Measurements from ENCODE around the gene SLC7A14.

Gene SLC7A14

DNA sequence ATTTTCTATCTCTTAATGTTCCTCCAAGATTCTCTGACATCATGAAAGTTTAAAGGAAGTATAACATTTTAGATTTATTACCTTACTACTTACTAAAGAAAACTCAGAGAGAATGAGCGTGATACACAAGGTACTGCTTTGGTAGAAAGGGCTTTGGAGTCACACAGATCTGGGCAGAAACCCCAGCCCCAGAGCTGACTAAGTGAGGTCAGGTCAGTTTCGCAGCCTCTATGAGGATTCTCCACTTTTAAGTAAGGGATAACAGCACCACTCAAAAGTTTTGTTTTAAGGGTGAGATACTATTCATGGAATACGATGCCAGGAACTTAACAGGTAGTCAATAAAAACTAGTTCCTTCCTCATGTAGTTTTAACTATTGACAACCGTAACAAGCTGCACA lies 91.1 kb downstream of the SLC7A14 start:
- no peak for DNase-seq

DNA sequence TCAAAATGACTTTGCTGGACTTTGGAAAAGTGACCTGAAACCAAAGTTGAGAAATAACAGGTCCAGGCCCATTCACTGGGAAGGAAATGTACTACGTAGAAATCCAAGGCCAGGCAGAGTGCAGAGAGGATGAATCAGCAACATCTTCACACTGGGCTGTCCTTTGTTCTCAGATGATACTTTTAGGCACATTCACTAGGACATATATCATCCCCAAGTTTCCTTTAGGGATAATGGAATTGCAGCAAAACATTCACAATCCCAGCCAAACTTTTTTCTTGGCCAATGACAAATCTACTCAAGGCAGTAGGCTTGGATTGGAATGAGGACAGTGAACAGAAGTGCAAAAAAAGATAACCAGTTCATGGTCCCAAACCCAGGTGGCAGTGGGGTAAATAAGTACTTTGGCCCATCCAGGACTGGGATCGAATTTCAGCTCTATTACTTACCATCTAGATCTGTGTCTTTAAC lies 92.1 kb downstream of the SLC7A14 start:
- no peak for DNase-seq

DNA sequence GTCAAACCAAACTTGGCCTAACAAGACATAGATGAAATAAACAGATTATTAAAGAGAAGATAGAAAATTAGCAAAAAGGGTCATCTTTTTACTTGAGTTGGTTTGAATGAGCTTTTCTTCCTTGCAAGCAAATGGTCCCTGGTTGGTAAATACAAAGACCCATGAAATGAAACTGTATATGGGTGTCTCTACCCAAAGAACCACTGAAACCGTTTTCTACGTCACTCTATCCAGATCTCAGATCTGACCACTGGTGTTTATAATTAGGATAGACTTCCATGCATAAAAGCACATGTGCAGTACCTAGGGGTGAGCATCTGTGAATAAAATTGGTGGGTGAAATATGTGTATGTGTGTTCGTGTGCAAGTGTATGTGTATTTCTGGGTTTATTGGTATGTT lies 94.0 kb downstream of the SLC7A14 start:
- DNase-seq: no peak

DNA sequence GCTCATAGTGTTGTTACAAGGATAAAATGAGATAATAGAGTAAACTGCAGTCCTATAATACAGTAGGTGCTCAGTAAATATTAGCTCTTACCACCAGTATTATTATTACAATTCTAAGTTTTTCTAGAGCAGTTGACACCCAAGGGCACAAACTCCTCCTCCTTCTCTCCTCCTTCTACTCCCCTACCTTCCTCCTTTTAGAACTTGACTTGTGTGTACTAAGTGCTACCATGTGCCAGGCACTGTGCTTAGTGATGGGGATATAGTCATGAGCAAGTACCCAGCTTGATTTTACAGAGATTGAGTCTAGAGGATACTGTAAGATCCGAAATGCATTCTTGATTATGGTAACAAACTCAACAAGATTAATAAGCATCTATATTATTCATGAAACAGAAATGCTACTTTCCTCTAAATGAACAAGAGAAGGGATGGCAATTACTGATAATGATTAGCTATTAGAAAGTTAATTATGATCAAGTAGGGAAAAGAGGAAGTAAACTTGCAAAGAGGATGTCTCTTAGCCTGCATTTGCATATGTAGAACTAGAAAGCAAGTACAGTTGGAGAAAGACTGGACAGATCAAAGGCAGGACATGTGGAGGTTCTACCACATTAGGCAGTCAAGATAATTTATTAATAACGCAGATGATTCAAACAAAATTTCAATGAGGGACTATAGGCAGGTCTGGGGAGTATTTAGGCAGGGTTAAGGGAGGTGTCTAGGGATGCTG lies 94.9 kb downstream of the SLC7A14 start:
- no peak for DNase-seq

DNA sequence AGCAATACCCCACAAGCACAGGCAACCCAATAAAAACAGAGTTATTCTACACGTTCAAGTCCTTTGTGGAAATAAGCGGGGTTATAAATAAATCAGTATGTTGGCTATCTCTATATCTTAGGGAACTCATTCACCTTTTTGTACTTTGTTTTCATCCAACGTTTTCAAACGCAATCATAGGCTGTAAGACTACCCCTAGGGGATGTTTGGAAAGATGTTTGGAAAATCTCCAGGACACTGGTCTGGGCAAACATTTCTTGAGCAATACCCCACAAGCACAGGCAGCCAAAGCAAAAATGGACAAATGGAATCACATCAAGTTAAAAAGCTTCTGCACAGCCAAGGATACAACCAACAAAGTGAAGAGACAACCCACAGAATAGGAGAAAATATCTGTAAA lies 97.1 kb downstream of the SLC7A14 start:
- no peak for DNase-seq

DNA sequence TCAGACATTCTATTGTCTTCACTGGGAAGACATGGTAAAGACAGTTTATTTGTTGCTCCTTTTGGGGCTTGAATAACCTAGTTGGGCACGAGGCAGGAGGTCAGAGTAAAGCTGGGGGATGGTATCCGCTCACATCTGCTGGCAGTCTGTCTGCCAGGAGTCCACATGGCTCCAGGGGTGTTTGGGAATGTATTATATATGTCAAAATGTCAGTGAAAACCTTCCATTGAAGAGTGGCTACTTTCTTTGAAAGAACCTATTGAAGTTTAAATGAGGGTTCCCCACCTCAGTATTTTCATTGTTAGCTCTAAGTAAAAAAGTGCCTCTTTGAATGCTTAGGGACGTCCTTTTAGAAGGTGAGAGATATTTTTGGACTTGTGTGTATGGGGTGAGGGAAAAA lies 98.8 kb downstream of the SLC7A14 start:
- no peak for DNase-seq

DNA sequence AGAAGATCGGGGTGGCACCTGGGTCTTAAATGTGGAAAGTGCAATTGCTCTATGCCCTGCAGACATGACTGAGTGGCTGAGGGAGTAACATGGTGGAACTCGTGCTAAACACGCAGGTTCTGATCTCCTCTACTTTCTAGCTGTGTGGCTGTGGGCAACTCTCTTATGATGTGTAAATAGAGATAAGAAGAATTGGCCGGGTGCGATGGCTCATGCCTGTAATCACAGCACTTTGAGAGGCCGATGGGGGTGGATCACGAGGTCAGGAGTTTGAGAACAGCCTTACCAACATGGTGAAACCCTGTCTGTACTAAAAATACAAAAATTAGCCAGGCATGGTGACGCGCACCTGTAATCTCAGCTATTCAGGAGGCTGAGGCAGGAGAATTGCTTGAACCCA lies 99.5 kb downstream of the SLC7A14 start:
- no peak for DNase-seq

DNA sequence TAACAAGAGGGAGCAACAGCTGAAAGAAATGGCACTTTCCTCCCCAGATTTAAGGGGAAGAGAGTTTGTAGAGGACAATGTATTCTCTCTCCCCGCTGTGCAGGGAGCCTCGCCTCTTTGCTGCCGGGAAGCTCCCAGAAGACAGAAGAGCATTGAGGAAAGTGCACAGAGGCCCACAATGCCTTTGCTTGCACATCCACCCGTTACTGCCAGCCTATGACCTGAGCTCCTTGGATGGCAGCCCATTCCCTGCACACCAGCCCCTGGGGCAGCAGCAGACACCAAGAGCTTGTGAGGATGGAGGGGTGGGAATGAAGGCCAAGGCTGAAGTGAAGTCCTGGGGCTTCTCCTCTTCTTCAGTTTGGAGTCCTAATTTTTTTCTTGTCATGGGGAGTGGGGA lies 100.2 kb downstream of the SLC7A14 start:
- no peak for DNase-seq

DNA sequence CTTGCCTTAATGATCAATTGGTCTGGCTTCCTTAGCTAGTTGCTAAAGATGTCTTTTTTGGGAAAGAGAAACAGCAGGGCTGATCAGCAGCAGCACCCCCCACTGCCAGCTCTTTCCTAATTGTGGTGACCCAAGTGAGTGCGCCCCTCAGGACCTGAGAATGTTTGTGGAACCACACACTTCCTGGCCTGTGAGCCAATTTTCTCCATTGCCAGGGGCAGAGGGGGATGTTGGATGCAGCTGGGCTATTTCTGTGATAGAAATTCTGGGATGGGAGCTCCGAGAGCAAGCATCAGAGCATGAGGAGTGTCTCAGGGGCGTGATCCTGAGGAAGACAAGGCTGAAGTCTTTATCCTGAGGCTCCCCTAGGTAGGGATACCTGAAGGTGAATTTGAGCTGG lies 100.6 kb downstream of the SLC7A14 start:
- no peak for DNase-seq

DNA sequence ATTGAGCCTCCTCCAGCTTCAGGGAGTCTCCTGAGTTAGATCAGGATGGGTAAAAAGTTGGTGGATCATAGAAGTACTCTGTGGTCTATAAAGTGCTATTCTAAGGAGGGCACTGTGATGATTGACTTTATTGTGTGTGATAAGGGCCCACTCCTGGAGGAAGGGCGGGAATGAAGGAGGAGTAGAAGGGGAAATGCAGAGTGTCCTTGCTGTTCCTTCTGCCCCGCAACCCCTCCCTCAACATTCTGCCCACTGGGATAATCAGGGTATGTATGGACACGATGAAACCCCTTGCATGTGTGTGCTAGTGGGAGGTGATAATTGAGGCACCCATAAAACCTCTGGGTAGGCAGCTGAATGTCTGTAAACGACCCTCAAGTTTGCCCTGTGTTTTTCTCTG lies 101.0 kb downstream of the SLC7A14 start:
- DNase-seq: no peak

DNA sequence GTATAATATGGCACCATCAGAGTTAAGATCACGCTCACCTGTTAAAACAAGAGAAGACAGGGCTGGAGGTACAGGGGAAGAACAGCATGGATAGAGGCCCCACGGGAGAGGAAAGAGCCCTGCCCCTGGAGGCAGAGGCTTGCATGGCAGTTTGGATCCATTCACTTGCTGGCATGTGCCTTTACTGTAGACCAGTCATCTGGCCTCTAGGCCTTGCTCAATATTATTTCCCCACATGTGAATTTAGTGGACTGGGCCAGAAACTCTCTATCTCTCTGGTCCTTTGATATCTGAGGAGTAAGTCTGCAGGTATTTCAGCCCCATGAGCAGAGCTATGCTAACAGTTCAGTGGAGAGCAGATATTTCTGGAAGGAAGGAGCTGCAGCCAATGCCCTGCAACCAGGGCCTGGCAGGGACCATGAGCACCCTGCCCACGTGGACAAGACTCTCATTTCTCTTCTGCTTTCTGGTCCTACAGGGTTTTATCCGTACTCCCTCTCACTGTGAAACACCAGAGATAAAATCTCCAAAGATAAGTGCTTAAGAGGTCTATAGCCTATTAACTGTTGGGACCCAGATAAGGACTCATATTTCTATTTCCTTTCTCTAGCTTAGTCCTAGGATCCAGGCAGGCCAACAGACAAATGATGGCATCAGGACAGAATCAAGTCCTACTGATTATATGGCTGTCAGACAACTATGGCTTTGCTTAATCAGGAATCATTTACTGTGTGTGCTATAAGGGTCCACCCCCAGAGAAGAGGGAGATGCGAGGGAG lies 102.2 kb downstream of the SLC7A14 start:
- no peak for DNase-seq

DNA sequence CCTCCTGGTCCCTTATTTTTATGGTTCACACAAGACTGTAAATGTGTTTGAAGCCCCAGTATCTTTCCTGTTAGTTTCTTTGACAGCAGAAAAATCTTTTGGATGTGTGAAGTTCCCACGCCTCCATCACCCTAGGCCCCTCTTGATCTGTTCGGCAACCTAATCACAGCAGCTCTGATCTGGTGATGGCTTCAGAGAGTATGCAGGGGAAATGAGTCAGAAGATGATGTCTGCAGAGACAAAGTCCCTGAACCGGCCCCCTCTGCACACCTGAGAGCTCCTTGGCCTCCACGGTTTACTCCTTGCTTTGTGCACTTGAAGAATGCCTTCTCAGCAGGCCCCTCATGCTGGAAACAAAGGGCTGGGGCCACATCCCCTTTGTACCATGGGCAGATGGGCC lies 103.7 kb downstream of the SLC7A14 start:
- DNase-seq: no peak

DNA sequence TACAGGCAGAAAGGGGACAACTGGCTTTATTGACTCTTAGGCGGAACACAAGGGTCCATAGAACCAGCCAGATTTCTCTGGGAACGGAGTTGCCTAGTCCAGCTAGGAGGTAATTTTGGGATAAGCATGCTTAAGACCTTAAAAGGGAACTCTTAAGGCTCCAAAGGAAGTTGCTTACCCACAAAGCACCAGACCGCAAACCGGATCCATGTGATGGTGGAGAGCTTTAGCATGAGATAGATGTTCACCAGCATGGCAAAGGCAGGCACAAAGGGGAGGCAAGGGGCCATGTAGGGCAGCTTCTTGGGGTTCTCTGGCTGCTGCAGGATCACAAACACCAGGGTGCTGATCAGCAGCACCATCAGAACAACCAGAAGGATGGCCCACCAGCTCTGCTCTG lies 105.8 kb downstream of the SLC7A14 start:
- DNase-seq: no peak

DNA sequence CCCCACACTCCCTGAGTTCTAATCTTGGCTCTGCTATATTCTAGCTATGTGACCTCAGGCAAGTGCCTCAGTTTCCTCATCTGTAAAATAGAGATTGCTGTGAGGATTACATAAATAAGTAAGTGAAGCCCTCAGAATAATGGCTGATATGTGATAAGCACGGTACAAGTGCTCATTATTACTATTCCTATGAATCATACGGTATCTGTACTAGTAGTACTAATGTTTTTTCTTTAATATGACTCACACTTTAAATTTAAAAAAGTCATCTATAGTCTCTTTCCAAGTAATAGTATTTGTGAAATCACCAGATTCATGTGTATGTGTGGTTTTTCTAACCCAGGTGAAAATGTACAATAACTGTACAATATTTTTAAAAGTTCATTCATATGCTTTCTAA lies 108.5 kb downstream of the SLC7A14 start:
- no peak for DNase-seq

DNA sequence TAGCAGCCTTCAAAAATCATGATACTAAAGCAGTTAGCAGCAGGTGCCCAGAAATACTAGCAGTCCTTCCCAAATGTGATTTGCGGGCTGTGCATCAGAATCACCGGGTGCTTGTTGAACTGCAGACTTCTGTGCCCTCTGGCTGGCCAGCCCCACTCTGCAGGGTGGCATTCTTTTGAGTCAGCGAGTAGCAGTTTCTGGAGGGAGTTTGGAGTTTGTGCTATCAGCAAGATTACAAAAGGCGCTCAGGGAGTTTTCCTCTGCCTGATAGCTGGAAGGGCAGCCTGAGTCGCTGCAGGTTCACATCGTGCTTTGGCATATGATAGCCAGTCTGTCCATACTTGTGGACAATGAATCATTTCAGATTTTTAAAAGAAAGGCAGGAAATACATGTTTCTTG lies 109.6 kb downstream of the SLC7A14 start:
- no peak for DNase-seq

DNA sequence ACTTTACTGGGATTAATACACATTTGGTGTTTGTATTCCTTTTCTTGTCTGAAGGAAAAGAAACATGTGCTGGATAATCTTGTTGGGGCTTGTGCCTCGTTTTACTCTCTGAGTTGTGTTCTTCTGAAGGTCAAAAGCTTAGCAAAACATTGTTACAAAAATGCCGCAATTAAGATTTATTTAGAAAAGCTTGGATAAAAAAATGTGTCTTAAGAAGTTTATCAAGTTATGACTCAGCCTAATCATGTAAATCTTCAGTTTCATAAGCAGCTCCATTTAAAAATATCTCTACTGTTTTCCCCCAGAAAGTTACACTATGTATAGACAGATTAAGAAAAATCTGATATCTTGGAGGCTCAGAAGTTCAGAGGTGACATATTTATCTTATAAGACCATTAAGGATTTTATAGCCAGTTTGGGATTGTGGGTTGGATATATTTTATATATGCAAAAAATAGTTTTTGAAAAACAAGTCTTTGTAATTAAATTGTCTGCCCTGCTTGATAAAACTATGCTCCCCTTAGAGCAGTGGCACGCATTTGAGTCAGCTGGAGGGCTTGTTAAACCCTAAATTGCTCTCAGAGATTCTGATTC lies 110.7 kb downstream of the SLC7A14 start:
- no peak for DNase-seq

DNA sequence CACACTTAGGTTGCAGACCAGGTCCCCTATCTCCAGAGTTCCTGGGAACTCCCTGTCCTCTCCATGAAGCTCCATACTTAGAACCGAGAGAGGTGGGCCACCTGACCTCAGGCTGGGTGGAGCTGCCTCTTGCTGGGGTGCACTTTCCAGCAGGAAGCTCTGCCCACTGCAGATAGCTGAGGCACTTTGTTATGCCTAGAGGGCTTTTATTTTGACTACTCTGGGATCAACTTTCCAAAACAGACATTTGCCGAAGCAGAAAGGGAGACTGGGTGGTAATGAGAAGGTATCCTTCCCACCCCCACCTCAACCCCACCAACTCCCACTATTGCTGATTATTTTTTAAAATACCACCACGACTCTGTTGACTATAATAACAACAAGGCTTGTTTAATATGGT lies 112.5 kb downstream of the SLC7A14 start:
- no peak for DNase-seq

DNA sequence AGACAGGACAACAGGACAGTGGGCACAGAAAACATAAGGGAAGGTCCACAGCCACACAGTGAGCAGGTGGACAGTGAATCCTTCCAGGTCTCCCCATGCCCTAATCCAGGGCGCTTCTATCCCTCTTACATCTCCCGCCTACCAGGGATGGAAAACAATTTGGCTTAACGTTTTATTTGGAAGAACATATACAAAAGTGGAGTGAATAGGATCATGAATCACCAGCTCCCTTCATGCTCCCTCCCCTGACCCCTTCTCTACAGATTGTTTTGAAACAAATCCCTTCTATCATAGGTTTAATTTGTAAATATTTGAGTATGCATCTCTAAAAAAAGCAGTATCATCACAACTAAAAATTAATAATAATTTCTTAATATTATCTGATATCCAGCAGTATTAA lies 114.7 kb downstream of the SLC7A14 start:
- no peak for DNase-seq

DNA sequence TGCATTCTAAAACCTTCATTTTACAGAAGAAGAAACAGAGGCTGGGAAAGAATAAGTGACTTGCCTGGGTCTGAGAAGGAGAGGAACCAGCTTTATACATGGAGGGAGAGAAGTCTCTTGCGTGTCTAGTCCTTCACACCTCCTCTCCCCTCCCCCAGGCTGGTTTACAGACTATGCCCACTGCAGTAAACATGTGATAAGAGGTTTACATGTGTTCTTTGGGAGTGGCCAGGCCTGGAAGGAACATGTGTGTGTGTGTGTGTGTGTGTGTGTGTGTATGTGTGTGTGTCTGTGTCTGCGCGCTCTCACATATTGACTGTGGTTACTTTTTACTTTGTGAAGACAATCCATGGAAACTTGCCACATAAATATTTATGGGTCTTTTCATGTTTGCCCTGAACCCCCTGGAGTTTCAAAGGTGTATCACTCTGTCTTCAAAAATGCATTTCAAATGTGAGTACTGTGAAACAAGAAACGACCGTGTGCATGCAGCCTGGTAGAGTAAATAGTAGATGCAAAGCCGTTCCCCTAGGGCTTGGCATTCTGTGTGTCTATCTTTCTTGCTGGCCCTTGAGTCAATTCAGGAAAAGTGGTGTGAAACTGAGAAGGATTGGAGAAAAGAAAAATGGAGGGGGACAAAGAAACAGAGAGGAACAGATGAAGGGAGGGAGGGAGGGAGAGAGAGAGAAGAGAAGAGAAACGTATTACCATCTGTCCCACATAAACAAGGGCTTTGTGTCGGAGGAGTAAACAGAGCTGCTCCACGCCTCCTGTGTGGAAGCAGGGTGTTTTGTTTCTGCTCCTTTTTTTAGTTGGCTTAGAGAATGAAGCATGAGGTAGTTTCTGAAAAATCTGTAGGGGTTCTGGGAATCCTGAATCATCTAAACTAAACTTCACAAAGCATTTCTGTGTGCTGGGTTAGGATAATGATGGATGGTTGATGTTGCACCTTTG lies 115.5 kb downstream of the SLC7A14 start:
- no peak for DNase-seq

DNA sequence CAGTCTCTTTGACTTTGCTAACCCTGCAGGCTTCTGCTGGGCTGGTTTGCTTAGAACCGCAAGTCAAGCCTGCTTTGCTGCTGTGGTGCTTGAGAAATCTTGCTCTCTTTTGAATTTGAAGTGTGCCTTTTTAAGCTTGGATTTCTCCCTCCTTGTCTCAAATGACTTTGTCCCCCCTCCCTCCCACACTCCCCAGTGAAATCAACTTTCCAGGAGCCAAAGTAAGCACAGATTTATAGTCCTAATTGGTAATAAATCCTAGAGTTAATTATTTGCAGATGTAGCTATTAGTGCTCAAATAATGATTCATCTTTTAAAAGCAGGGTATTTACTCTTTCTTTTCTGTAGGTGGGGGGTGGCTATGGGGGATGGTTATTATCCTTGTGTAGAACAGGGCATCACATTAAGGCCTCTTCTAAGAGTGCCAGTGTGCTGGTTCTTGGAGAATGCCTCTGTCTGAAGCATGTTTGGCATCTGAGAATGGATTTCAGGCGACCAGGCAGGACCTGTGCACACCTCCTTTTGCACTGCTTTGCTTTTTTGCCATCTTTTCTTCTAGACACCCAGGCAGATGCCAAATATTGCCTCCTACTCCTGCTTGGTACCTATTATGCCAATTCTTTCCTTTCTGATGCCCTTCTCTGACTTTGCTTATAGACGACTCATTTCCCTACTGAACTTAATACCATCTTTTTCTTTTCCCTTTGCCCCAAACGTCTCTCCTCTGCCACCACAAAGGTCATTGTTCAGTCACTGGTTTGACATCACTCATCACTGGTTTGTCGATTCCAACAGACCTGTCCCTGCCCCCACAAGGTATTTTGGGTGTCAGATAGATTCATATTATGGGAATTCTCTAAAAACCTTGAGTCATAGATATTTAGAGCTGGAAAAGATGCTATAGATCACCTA lies 116.5 kb downstream of the SLC7A14 start:
- no peak for DNase-seq

DNA sequence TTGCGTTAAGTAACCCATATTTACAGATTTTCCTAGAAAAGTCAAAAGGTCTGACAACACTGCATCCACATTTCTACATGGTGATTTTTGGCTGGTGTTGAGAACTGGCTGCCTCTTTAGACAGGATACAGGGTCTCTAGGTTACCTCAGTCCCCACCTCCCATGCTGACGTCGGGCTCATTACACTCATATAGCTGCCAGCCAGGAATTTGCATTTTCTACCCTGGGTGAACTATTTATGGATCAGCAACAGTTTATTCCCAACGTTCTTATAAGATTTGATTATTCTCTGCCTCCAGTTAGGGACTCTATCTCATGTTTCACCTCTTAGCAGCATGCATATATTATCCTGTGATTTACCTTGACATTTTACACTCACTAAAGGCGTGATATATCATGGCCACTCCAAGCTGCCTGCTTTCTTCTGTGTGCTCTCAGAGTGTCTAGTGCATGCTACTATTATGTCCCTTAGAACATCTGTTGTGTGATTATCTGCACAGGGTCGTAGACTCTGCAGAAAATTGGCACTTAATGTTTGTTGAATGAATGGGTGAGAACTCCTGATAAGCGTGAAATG lies 118.2 kb downstream of the SLC7A14 start:
- DNase-seq: no peak

DNA sequence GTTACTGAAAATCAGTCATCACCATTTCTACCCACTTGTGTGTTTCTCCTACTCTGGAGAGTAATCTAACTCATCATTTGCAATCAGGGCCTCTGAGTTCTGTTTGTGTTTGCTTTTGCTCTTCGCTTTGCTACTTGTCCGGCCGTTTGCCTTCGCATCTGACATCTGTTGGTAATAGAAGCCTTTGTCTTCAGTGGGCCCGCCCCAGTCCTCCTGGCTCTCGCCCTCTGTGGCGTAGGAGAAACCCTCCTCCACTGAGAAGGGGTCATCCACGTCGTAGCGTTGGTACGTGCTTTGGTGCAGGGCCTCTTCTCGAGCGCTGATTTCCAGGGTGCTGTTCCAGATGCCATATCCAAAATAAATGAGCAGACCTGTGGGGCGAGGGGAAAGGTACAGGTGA lies 118.9 kb downstream of the SLC7A14 start:
- no peak for DNase-seq
